ENCODE data around the gene PTF1A. TPM values are rescaled to one million over a fixed set of nuclear protein-coding genes. Genes with fewer than 3 reads are reported as not detected.

PTF1A gene
- total RNA-seq, 1 experiment from 2014 or later: not detected

DNA sequence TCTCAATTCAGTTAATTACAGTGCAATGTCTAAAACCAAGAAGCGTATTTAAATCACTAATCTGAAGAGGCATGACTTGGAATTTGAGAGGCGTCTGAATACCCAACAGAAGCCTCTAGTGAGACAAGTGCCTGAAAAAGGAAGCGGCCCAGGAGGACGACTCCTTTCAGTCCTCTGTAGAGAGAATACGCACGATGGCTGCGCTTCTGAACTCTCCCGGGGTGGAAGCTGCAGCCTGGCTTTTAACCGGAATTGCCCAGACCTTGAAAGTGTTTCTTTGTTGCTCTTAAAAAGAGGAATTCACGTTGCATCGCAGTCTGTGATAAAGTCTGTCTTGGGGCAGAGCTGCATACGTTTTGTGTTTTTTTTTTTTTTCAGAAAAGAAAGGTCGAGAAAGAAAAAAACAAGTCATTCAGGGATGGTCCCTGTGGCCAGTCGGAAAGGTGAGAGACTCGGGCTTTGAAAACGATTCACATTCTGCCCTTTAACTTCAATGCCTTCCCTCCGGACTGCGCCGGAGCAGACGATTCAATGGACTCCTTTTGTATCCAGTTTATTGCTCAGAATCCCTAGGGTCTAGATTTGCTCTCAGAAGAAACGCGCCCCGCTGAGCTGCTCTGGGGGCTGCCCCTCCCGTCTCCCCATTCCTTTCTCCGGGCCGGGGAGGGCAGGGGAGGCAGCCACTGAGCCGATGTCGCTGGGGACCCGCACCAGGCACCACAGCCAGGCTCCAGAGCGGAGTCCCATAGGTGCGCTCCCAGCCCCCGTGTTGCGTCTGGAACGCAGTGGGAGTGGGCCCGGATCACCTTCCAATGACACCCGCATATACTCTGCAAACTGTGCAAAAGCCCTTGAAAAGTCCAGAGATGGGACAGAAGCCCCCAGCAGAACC is 994 bp upstream of the PTF1A start:
- no TSS peak for BruUV-seq (replicated peaks)
- no peak for DNase-seq
- no peaks in the 10 kb centered on the region for H3K36me3 Mint-ChIP-seq (ENCODE audit: insufficient read depth, unreplicated experiment)
- Histone ChIP-seq H3K36me3 (ENCODE audit: control insufficient read depth, insufficient read depth, low read length) (no peaks in the 10 kb centered on the region), H3K27me3 (replicated peaks; ENCODE audit: control insufficient read depth, insufficient read depth, low read length) (no peaks in the 10 kb centered on the region), H3K4me3 (ENCODE audit: low read depth, low read length) (no peak overlapping the region), H3K4me1 (peaks cover 11% of the 10 kb centered on the region), H3K9me3 (peaks cover 7% of the 10 kb centered on the region; the same call in 1 of the 2 replicates)
- intact Hi-C loops (cut with micrococcal nuclease; ENCODE audit: unreplicated experiment): no loop called here
- POLR2A ChIA-PET: no interaction called here
- H3K27ac Mint-ChIP-seq (ENCODE audit: unreplicated experiment): no peak overlapping the region
- H3K4me1 Mint-ChIP-seq (ENCODE audit: low read depth, unreplicated experiment): no peaks in the 10 kb centered on the region
- CTCF ChIA-PET: no interaction called here
- TF ChIP-seq, protein P1, sequence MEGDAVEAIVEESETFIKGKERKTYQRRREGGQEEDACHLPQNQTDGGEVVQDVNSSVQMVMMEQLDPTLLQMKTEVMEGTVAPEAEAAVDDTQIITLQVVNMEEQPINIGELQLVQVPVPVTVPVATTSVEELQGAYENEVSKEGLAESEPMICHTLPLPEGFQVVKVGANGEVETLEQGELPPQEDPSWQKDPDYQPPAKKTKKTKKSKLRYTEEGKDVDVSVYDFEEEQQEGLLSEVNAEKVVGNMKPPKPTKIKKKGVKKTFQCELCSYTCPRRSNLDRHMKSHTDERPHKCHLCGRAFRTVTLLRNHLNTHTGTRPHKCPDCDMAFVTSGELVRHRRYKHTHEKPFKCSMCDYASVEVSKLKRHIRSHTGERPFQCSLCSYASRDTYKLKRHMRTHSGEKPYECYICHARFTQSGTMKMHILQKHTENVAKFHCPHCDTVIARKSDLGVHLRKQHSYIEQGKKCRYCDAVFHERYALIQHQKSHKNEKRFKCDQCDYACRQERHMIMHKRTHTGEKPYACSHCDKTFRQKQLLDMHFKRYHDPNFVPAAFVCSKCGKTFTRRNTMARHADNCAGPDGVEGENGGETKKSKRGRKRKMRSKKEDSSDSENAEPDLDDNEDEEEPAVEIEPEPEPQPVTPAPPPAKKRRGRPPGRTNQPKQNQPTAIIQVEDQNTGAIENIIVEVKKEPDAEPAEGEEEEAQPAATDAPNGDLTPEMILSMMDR (IDR thresholded peaks at IDR 0.05; ENCODE audit: insufficient read depth in 1 of 2, low read depth in 1 of 2, low read length in 1 of 2, severe bottlenecking in 1 of 2, unreplicated experiment in 1 of 2): no peak
- no peaks in the 10 kb centered on the region for H3K9me3 Mint-ChIP-seq (ENCODE audit: unreplicated experiment)
- H3K27me3 Mint-ChIP-seq (ENCODE audit: insufficient read depth, unreplicated experiment): no peaks in the 10 kb centered on the region
- no peak overlapping the region for H3K4me3 Mint-ChIP-seq (ENCODE audit: unreplicated experiment)

DNA sequence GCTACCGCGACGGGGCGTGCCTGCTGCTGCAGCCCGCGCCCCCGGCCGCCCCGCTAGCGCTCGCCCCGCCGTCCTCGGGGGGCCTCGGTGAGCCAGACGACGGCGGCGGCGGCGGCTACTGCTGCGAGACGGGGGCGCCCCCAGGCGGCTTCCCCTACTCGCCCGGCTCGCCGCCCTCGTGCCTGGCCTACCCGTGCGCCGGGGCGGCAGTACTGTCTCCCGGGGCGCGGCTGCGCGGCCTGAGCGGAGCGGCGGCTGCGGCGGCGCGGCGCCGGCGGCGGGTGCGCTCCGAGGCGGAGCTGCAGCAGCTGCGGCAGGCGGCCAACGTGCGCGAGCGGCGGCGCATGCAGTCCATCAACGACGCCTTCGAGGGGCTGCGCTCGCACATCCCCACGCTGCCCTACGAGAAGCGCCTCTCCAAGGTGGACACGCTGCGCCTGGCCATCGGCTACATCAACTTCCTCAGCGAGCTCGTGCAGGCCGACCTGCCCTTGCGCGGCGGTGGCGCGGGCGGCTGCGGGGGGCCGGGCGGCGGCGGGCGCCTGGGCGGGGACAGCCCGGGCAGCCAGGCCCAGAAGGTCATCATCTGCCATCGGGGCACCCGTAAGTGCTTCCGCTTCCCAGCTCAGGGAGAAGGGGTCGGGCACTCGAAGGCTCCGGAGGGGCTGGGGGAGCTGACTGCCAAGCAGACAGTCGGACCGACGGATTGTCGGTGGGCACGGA is 761 bp downstream of the PTF1A start:
- Histone ChIP-seq H3K9me3 (peaks cover 7% of the 10 kb centered on the region; the same call in 1 of the 2 replicates), H3K27me3 (replicated peaks; ENCODE audit: control insufficient read depth, insufficient read depth, low read length) (no peaks in the 10 kb centered on the region), H3K4me3 (ENCODE audit: low read depth, low read length) (no peak overlapping the region), H3K36me3 (ENCODE audit: control insufficient read depth, insufficient read depth, low read length) (no peaks in the 10 kb centered on the region), H3K4me1 (no peaks in the 10 kb centered on the region)
- H3K9me3 Mint-ChIP-seq (ENCODE audit: unreplicated experiment): no peaks in the 10 kb centered on the region
- no peak overlapping the region for H3K4me3 Mint-ChIP-seq (ENCODE audit: unreplicated experiment)
- intact Hi-C loops (cut with micrococcal nuclease; ENCODE audit: unreplicated experiment): no loop called here
- ChIA-PET CTCF (no interaction called here), POLR2A (no interaction called here)
- no peaks in the 10 kb centered on the region for H3K4me1 Mint-ChIP-seq (ENCODE audit: low read depth, unreplicated experiment)
- peaks cover 4% of the 10 kb centered on the region for H3K27me3 Mint-ChIP-seq (ENCODE audit: insufficient read depth, unreplicated experiment)
- TF ChIP-seq, protein P1 (IDR thresholded peaks at IDR 0.05; ENCODE audit: insufficient read depth in 1 of 2, low read depth in 1 of 2, low read length in 1 of 2, severe bottlenecking in 1 of 2, unreplicated experiment in 1 of 2): no peak
- no peaks in the 10 kb centered on the region for H3K36me3 Mint-ChIP-seq (ENCODE audit: insufficient read depth, unreplicated experiment)
- no TSS peak for BruUV-seq (replicated peaks)
- no peak overlapping the region for H3K27ac Mint-ChIP-seq (ENCODE audit: unreplicated experiment)
- no peak for DNase-seq

DNA sequence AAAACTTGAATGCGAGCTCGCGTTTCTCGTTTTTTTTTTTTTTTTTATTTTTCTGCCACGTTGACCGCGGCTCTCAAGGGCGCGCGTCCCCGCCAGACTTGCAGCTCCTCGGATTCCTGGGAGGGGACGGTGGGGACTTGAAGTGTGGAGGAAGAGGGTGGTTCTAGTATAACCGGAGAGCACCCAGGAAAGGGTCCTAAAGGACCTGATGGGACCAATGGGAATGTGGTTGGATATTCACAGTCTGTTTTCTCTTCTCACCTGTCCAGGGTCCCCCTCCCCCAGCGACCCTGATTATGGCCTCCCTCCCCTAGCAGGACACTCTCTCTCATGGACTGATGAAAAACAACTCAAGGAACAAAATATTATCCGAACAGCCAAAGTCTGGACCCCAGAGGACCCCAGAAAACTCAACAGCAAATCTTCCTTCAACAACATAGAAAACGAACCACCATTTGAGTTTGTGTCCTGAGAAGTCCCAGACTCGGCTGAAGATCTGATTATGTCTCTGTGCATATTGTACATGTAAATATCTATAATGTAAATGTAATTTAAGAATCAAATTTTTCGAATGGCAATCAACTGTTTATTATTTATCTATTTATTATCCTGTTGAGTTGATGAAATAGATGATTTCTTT is 1.4 kb downstream of the PTF1A start:
- Histone ChIP-seq H3K27me3 (replicated peaks; ENCODE audit: control insufficient read depth, insufficient read depth, low read length) (no peaks in the 10 kb centered on the region), H3K9me3 (peaks cover 7% of the 10 kb centered on the region; the same call in 1 of the 2 replicates), H3K36me3 (ENCODE audit: control insufficient read depth, insufficient read depth, low read length) (no peaks in the 10 kb centered on the region), H3K4me3 (ENCODE audit: low read depth, low read length) (no peak overlapping the region), H3K4me1 (no peaks in the 10 kb centered on the region)
- BruUV-seq (replicated peaks): no TSS peak
- intact Hi-C loops (cut with micrococcal nuclease; ENCODE audit: unreplicated experiment): no loop called here
- H3K4me3 Mint-ChIP-seq (ENCODE audit: unreplicated experiment): no peak overlapping the region
- ChIA-PET POLR2A (no interaction called here), CTCF (no interaction called here)
- peaks cover 4% of the 10 kb centered on the region for H3K27me3 Mint-ChIP-seq (ENCODE audit: insufficient read depth, unreplicated experiment)
- TF ChIP-seq, protein P1 (IDR thresholded peaks at IDR 0.05; ENCODE audit: insufficient read depth in 1 of 2, low read depth in 1 of 2, low read length in 1 of 2, severe bottlenecking in 1 of 2, unreplicated experiment in 1 of 2): no peak
- no peaks in the 10 kb centered on the region for H3K36me3 Mint-ChIP-seq (ENCODE audit: insufficient read depth, unreplicated experiment)
- no peaks in the 10 kb centered on the region for H3K4me1 Mint-ChIP-seq (ENCODE audit: low read depth, unreplicated experiment)
- no peak for DNase-seq
- no peaks in the 10 kb centered on the region for H3K9me3 Mint-ChIP-seq (ENCODE audit: unreplicated experiment)
- H3K27ac Mint-ChIP-seq (ENCODE audit: unreplicated experiment): no peak overlapping the region

All from Caco-2 (cell line).